Measurements from ENCODE around the gene CRB3. TPM values are rescaled to one million over a fixed set of nuclear protein-coding genes. Genes with fewer than 3 reads are reported as not detected.

CRB3 gene
- total and polyA plus RNA-seq, 12 donors, result 0.28 TPM; not detected in 11

DNA sequence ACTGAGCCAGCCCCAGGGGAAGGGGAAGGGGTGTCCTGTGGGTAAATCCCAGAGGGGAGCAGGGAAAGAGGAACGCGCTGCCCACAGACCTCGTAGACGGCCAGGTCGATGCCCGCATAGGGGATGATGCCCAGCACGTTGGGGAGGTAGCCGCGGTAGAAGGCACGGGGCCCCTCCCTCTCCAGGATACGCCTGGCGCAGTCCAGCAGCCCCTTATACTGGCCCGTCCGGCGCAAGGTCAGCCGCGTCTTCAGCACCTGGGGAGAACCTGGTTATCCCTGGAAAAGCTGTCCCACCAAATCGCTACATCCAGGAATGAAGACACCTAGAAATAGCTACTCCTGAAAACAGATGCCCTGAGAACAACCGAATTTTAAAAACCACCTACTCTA, 11.9 kb upstream of the CRB3 start:
- WGBS, 2 donors, result 95 to 97% methylated on average over 19 of the region's 19 CpGs

DNA sequence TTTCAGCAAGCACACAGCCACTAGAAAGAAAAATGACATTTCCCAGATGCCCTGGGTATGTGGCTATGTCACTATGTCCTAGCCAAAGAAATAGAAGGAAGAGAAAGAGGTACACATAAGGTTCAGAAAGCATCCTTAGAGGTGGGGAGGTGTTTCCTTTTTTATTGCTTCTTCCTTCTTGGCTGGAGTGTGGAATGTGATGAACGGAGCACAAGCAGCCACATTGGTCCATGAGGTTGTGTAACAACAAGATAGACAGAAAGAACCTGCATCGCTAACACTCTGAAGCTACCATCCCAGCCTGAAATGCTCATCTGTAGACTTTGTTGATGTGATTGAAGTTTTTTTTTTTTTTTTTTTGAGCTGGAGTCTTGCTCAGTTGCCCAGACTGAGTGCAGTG, 11.2 kb upstream of the CRB3 start:
- peaks cover 0 to 24% (median 10%) of the 10 kb centered on the region in 11 donors for H3K9me3 ChIP-seq
- DNase-seq, result no peak
- H3K4me1 ChIP-seq, result peaks cover 0 to 2% (median 0%) of the 10 kb centered on the region in 9 donors
- intact Hi-C loops (cut with DNase I), result no loop called here
- WGBS, 2 donors, result 100% methylated on average over 2 of the region's 2 CpGs
- ATAC-seq, result no peak
- H3K36me3 ChIP-seq, result peaks cover 0 to 75% (median 16%) of the 10 kb centered on the region in 9 donors
- no peak for TF ChIP-seq CTCF (IDR thresholded peaks at IDR 0.05)
- H3K27me3 ChIP-seq, result no peaks in the 10 kb centered on the region
- H3K27ac ChIP-seq, result no peak overlapping the region
- no peak overlapping the region for H3K4me3 ChIP-seq

More for the DNA sequence above, 11.9 kb upstream of the CRB3 start:
- DNase-seq (no peak), ATAC-seq (no peak)
- Histone ChIP-seq H3K4me3 (no peak overlapping the region), H3K36me3 (peaks cover 0 to 77% (median 16%) of the 10 kb centered on the region in 9 donors), H3K27me3 (no peaks in the 10 kb centered on the region), H3K9me3 (peaks cover 0 to 25% (median 10%) of the 10 kb centered on the region in 11 donors), H3K27ac (no peak overlapping the region), H3K4me1 (no peaks in the 10 kb centered on the region)
- intact Hi-C loops (cut with DNase I), result no loop called here
- TF ChIP-seq CTCF (IDR thresholded peaks at IDR 0.05), result no peak

DNA sequence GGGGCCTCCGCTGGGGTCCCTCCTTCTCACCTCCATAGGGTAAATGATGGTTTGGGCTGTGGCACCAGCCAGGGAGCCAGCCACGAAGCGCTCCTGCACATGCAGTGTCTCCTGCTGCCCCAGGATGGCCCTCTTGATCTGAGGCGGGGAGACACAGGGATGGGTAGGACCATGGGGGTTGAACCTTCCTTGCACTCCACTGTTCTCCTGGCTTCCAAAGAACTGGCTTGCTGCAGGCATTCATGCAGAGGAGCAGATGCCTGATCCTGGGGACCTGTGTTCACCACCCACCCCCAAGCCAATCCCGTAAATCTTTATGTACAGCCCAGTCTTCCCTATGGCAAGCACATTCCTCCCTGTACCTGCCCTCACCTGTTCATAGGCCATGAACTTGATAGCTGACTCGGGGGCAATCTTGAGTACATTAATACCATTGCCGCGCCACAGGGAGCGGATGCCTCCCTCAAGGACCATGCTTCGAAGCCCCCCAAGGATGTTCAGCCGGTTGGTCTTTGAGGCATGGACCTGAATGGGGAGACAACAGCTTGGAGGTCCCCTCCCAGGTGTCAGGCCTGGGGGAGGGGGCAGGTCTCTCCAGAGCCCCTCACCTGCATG, 10.0 kb upstream of the CRB3 start:
- Histone ChIP-seq H3K4me1 (peaks cover 4 to 14% (median 8%) of the 10 kb centered on the region in 9 donors), H3K27ac (no peak overlapping the region), H3K4me3 (no peak overlapping the region), H3K36me3 (peaks cover 0 to 74% (median 16%) of the 10 kb centered on the region in 9 donors), H3K27me3 (peaks cover 0 to 3% (median 0%) of the 10 kb centered on the region in 7 donors), H3K9me3 (peaks cover 0 to 24% (median 10%) of the 10 kb centered on the region in 11 donors)
- intact Hi-C loops (cut with DNase I), result no loop called here
- ATAC-seq, result no peak
- TF ChIP-seq CTCF (IDR thresholded peaks at IDR 0.05), result no peak
- DNase-seq, result no peak
- 97% methylated on average over 11 of the region's 11 CpGs for WGBS, 2 donors

GRCh38 chr19:6455924-6456323, 8.1 kb upstream of the CRB3 start:
- no peak for DNase-seq
- Histone ChIP-seq H3K27ac (no peak overlapping the region), H3K4me1 (peaks cover 5 to 23% (median 15%) of the 10 kb centered on the region in 9 donors), H3K4me3 (no peak overlapping the region), H3K36me3 (peaks cover 0 to 62% (median 16%) of the 10 kb centered on the region in 9 donors), H3K27me3 (peaks cover 0 to 10% (median 0%) of the 10 kb centered on the region in 7 donors), H3K9me3 (peaks cover 0 to 24% (median 10%) of the 10 kb centered on the region in 11 donors)
- no peak for TF ChIP-seq CTCF (IDR thresholded peaks at IDR 0.05)
- ATAC-seq, result no peak
- WGBS, 2 donors, result 88 to 96% methylated on average over 15 of the region's 15 CpGs
- intact Hi-C loops (cut with DNase I), result no loop called here
